HG02970 (cell line): ENCODE measurements around the gene ARMC2.

Source experiments
- ATAC-seq: cut with Tn5 transposase; IDR thresholded peaks from one replicate; pipeline ENCODE4 v1.9.1; 2021; ENCODE audit warnings: mild to moderate bottlenecking, moderate library complexity, moderate number of reproducible peaks; ENCODE audit not compliant: unreplicated experiment, low FRiP score

The ARMC2 gene

GRCh38 chr6:109008537-109009235 is 160.5 kb downstream of the ARMC2 start:
- peak; percentile 37 for ATAC-seq

GRCh38 chr6:109009236-109009961 is 161.2 kb downstream of the ARMC2 start:
- ATAC-seq, result peak; percentile 95

GRCh38 chr6:109009962-109010704 is 161.9 kb downstream of the ARMC2 start:
- ATAC-seq, result no peak

GRCh38 chr6:109010705-109011102 is 162.5 kb downstream of the ARMC2 start:
- no peak for ATAC-seq

GRCh38 chr6:109013656-109014305 is 165.6 kb downstream of the ARMC2 start:
- no peak for ATAC-seq

- no peak for ATAC-seq
These were observed 166.4 kb downstream of the ARMC2 start for GRCh38 chr6:109014606-109015005.

- no peak for ATAC-seq
These were observed 167.0 kb downstream of the ARMC2 start for GRCh38 chr6:109015176-109015575.

- ATAC-seq, result no peak
These were observed 171.7 kb downstream of the ARMC2 start for GRCh38 chr6:109019911-109020310.

- ATAC-seq, result no peak
These were observed 173.6 kb downstream of the ARMC2 start for GRCh38 chr6:109021870-109022269.

GRCh38 chr6:109023356-109023925 is 175.2 kb downstream of the ARMC2 start:
- no peak for ATAC-seq
